PC-9 (cell line): ENCODE data around the gene MKS1. TPM values are rescaled to one million over a fixed set of nuclear protein-coding genes. Genes with fewer than 3 reads are reported as not detected.

Source experiments
- BruUV-seq: library from RNA; stranded (reverse); fragments of 400-500 nt; replicated peaks from 2 replicates; lab custom pipeline; 2021; lab: Mats Ljungman, UMichigan
- CTCF ChIA-PET: fragments of 300-600 bp; sonication (Branson Sonifier 250); formaldehyde crosslinking; loops from one replicate; lab custom pipeline; 2022; ENCODE audit warnings: antibody characterized with exemption; lab: Charles Lee
- POLR2A ChIA-PET: fragments of 300-600 bp; sonication (Branson Sonifier 250); formaldehyde crosslinking; loops from one replicate; lab custom pipeline; 2022; ENCODE audit warnings: antibody characterized with exemption; ENCODE audit not compliant: unreplicated experiment; lab: Charles Lee
- DNase-seq, 2 experiments: peaks; one replicate each; pipeline versions ENCODE4 v3.0.0 to v3.0.0-alpha.2; 2015 to 2022; ENCODE audit warnings: mixed read lengths in 1 of 2
- H2AFZ ChIP-seq: fragments of 200-600 bp; sonication (generic); 2 replicates; pipeline ENCODE4 v1.8.1; 2017; ENCODE audit warnings: antibody characterized with exemption
- H3F3A ChIP-seq: fragments of 200-600 bp; sonication (generic); 2 replicates; pipeline ENCODE4 v1.8.1; 2017; ENCODE audit warnings: antibody characterized with exemption, mild to moderate bottlenecking, low read depth; ENCODE audit not compliant: insufficient read depth
- H3K27ac ChIP-seq: fragments of 200-600 bp; sonication (generic); 2 replicates; pipeline ENCODE4 v1.6.1; 2016; ENCODE audit warnings: mixed run types
- H3K27me3 ChIP-seq: fragments of 200-600 bp; sonication (generic); 2 replicates; pipeline ENCODE4 v1.6.1; 2016; ENCODE audit warnings: low read depth, mixed run types; ENCODE audit not compliant: insufficient read depth
- H3K36me3 ChIP-seq: fragments of 200-600 bp; sonication (generic); 2 replicates; pipeline ENCODE4 v1.6.1; 2016; ENCODE audit warnings: low read depth, mixed run types
- H3K4me1 ChIP-seq: fragments of 200-600 bp; sonication (generic); replicated peaks from 2 replicates; pipeline ENCODE4 v1.6.1; 2016; ENCODE audit warnings: mixed run types; ENCODE audit not compliant: insufficient read depth
- H3K4me2 ChIP-seq: fragments of 200-600 bp; sonication (generic); 2 replicates; pipeline ENCODE4 v1.6.1; 2017; ENCODE audit warnings: mixed run types
- H3K4me3 ChIP-seq: fragments of 200-600 bp; sonication (generic); 2 replicates; pipeline ENCODE4 v1.6.1; 2016; ENCODE audit warnings: mixed run types
- H3K79me2 ChIP-seq: fragments of 200-600 bp; sonication (generic); 2 replicates; pipeline ENCODE4 v1.6.1; 2017; ENCODE audit warnings: low read depth, mixed run types
- H3K9me2 ChIP-seq: fragments of 200-600 bp; sonication (generic); 2 replicates; pipeline ENCODE4 v1.8.1; 2017; ENCODE audit warnings: mild to moderate bottlenecking; ENCODE audit not compliant: insufficient read depth
- H3K9me3 ChIP-seq: fragments of 200-600 bp; sonication (generic); 2 replicates; pipeline ENCODE4 v1.8.1; 2016; ENCODE audit warnings: low read depth; ENCODE audit not compliant: insufficient read depth
- H4K20me1 ChIP-seq: fragments of 200-600 bp; sonication (generic); 2 replicates; pipeline ENCODE4 v1.8.1; 2017; ENCODE audit not compliant: insufficient read depth
- EZH2 ChIP-seq: fragments of 200-600 bp; sonication (generic); IDR thresholded peaks from 2 replicates; pipeline ENCODE4 v1.8.0; 2017; ENCODE audit warnings: antibody characterized with exemption, low read depth
- intact Hi-C: fragments of 100-400 bp; cut with micrococcal nuclease; formaldehyde crosslinking; loops from one replicate; pipeline ENCODE4 v1.10.0; 2022; ENCODE audit not compliant: unreplicated experiment
- total RNA-seq: library from RNA; stranded (reverse); gene quantifications from 2 replicates; pipeline ENCODE4 v1.2.3, GENCODE V29; 2021
- TF ChIP-seq, protein P1 (sequence below): fragments of 200-600 bp; sonication (generic); conservative IDR thresholded peaks from 2 replicates; pipeline ENCODE4 v1.6.1; 2017; ENCODE audit warnings: mixed run types, antibody characterized with exemption, mild to moderate bottlenecking, moderate library complexity

MKS1 gene
- total RNA-seq, 1 experiment from 2014 or later, result 28.6 TPM

DNA sequence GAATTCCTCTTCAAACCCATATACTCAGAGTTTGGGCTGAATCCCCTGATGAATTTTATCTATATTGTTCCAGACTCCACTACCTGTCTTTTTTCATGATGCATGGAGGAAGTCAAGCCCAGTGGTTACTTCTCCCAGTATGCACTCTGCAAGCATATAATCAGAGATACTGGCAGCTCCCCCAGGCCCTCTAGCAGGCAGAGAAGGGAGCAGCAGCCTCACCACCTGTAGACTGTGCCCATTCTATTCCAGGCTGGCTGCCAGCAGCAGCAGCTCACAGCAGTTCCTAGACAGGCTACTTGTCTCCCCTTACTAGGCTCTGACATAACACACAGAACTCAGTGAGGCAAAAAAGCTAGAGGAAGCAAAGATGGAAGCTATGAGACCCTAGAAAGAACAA lies 3.4 kb downstream of the MKS1 start:
- intact Hi-C loops, result loop anchor here (10.0 kb wide), 1 partner anchor 199 kb away; the partner anchor contains the start of gene RNF43
- Histone ChIP-seq H3K9me3 (no peaks in the 10 kb centered on the region), H3K9me2 (no peaks in the 10 kb centered on the region), H3F3A (no peaks in the 10 kb centered on the region; the same call in 1 of the 2 replicates), H4K20me1 (no peaks in the 10 kb centered on the region), H3K36me3 (no peaks in the 10 kb centered on the region), H3K79me2 (no peaks in the 10 kb centered on the region), H3K27ac (no peak overlapping the region), H3K27me3 (no peaks in the 10 kb centered on the region), H3K4me3 (no peak overlapping the region), H3K4me1 (peaks cover 11% of the 10 kb centered on the region), H2AFZ (no peak overlapping the region), H3K4me2 (no peak overlapping the region)
- no TSS peak for BruUV-seq
- TF ChIP-seq EZH2, result no peak
- TF ChIP-seq, protein P1, sequence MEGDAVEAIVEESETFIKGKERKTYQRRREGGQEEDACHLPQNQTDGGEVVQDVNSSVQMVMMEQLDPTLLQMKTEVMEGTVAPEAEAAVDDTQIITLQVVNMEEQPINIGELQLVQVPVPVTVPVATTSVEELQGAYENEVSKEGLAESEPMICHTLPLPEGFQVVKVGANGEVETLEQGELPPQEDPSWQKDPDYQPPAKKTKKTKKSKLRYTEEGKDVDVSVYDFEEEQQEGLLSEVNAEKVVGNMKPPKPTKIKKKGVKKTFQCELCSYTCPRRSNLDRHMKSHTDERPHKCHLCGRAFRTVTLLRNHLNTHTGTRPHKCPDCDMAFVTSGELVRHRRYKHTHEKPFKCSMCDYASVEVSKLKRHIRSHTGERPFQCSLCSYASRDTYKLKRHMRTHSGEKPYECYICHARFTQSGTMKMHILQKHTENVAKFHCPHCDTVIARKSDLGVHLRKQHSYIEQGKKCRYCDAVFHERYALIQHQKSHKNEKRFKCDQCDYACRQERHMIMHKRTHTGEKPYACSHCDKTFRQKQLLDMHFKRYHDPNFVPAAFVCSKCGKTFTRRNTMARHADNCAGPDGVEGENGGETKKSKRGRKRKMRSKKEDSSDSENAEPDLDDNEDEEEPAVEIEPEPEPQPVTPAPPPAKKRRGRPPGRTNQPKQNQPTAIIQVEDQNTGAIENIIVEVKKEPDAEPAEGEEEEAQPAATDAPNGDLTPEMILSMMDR, result no peak
- CTCF ChIA-PET, result no interaction called here
- POLR2A ChIA-PET, result no interaction called here
- no peak for DNase-seq

DNA sequence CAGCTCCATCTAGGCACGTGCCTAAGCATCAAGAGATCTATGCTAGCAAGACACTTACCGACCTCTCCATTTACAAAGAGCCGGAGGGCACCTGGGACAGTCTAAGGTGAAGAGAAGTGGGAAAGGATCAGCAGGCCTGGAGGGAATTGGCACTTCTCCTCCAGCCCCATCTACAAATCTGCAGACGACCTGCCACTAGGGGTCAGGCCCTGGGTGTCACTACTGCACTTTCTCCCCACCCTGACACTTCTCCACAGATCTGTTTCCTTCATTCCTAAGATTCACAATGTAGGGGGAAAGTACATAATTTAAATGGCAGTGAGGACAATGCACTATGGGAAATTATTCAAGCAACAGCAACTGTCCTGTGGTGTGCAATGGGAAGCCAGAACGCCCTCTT lies 8.1 kb downstream of the MKS1 start:
- H3K4me2 ChIP-seq, result no peak overlapping the region
- TF ChIP-seq, protein P1, result no peak
- TF ChIP-seq EZH2, result no peak
- ChIA-PET POLR2A (no interaction called here), CTCF (no interaction called here)
- no peak for DNase-seq
- no peak overlapping the region for H3K4me3 ChIP-seq
- intact Hi-C loops, result loop anchor here (10.0 kb wide), 1 partner anchor 204 kb away; the partner anchor contains the start of gene RNF43
- no peaks in the 10 kb centered on the region for H3K36me3 ChIP-seq
- H3K27me3 ChIP-seq, result no peaks in the 10 kb centered on the region
- no peaks in the 10 kb centered on the region for H3K9me3 ChIP-seq
- BruUV-seq, result no TSS peak
- H3K9me2 ChIP-seq, result no peaks in the 10 kb centered on the region
- no peaks in the 10 kb centered on the region for H4K20me1 ChIP-seq
- no peaks in the 10 kb centered on the region; the same call in 1 of the 2 replicates for H3F3A ChIP-seq
- H3K79me2 ChIP-seq, result no peaks in the 10 kb centered on the region
- no peaks in the 10 kb centered on the region for H3K4me1 ChIP-seq
- no peak overlapping the region for H3K27ac ChIP-seq
- H2AFZ ChIP-seq, result no peak overlapping the region

GRCh38 chr17:58208344-58208743 lies 10.7 kb downstream of the MKS1 start:
- CTCF ChIA-PET, result no interaction called here
- H3K4me2 ChIP-seq, result no peak overlapping the region
- no TSS peak for BruUV-seq
- POLR2A ChIA-PET, result no interaction called here
- no peaks in the 10 kb centered on the region for H3K9me3 ChIP-seq
- no peaks in the 10 kb centered on the region for H3F3A ChIP-seq
- H3K27ac ChIP-seq, result no peak overlapping the region
- no peak overlapping the region for H2AFZ ChIP-seq
- no peaks in the 10 kb centered on the region for H3K27me3 ChIP-seq
- DNase-seq, result no peak
- H3K4me3 ChIP-seq, result no peak overlapping the region
- no peaks in the 10 kb centered on the region for H3K79me2 ChIP-seq
- no peaks in the 10 kb centered on the region for H4K20me1 ChIP-seq
- H3K4me1 ChIP-seq, result no peaks in the 10 kb centered on the region
- TF ChIP-seq, protein P1, result no peak
- TF ChIP-seq EZH2, result no peak
- H3K9me2 ChIP-seq, result no peaks in the 10 kb centered on the region
- H3K36me3 ChIP-seq, result no peaks in the 10 kb centered on the region
- intact Hi-C loops, result no loop called here
